HepG2 (cell line): ENCODE data around the gene SIKE1. TPM values are rescaled to one million over a fixed set of nuclear protein-coding genes. Genes with fewer than 3 reads are reported as not detected.
A peak's percentile ranks its signal among the peaks of the same experiment; 100 is the strongest.

ENCODE experiments used
- ADNP ChIP-seq: sonication (generic); formaldehyde crosslinking; IDR thresholded peaks from 2 replicates; pipeline ENCODE4 v1.4.0; 2020; ENCODE audit warnings: missing genetic modification reagents
- ATM ChIP-seq: fragments of 450-650 bp; IDR thresholded peaks from 2 replicates; pipeline ENCODE4 v1.7.1; 2017; ENCODE audit warnings: mild to moderate bottlenecking, borderline replicate concordance
- DMAP1 ChIP-seq: IDR thresholded peaks from 2 replicates; pipeline ENCODE4 v1.6.1; 2016
- NFIB ChIP-seq: sonication (generic); formaldehyde crosslinking; IDR thresholded peaks from 2 replicates; pipeline ENCODE4 v1.9.0; 2021; ENCODE audit warnings: missing genetic modification reagents, mild to moderate bottlenecking, borderline replicate concordance
- NPAS2 ChIP-seq: sonication (generic); formaldehyde crosslinking; IDR thresholded peaks from 2 replicates; pipeline ENCODE4 v1.8.0; 2022; ENCODE audit warnings: mild to moderate bottlenecking, missing genetic modification reagents, borderline replicate concordance
- WIZ ChIP-seq: sonication (generic); formaldehyde crosslinking; IDR thresholded peaks from 2 replicates; pipeline ENCODE4 v1.5.1; 2020; ENCODE audit warnings: mild to moderate bottlenecking, missing genetic modification reagents
- ZBTB7A ChIP-seq: sonication (generic); formaldehyde crosslinking; IDR thresholded peaks from 2 replicates; pipeline ENCODE4 v1.8.0; 2022; ENCODE audit warnings: mild to moderate bottlenecking, missing genetic modification reagents
- ZFP90 ChIP-seq: sonication (generic); formaldehyde crosslinking; IDR thresholded peaks from 2 replicates; pipeline ENCODE4 v1.8.0; 2022; ENCODE audit warnings: missing genetic modification reagents, mild to moderate bottlenecking, inconsistent platforms, borderline replicate concordance
- ZNF136 ChIP-seq: sonication (generic); formaldehyde crosslinking; IDR thresholded peaks from 2 replicates; pipeline ENCODE4 v1.8.1; 2022; ENCODE audit warnings: low read depth, mild to moderate bottlenecking, moderate library complexity, missing genetic modification reagents
- ZNF430 ChIP-seq: sonication (generic); formaldehyde crosslinking; IDR thresholded peaks from 2 replicates; pipeline ENCODE4 v1.9.0; 2021; ENCODE audit warnings: mild to moderate bottlenecking, missing genetic modification reagents
- ZNF431 ChIP-seq: sonication (generic); formaldehyde crosslinking; IDR thresholded peaks from 2 replicates; pipeline ENCODE4 v1.9.0; 2022; ENCODE audit warnings: missing genetic modification reagents, low read depth, mild to moderate bottlenecking, borderline replicate concordance
- ZNF552 ChIP-seq: sonication (generic); formaldehyde crosslinking; IDR thresholded peaks from 2 replicates; pipeline ENCODE4 v1.9.0; 2022; ENCODE audit warnings: missing genetic modification reagents, mild to moderate bottlenecking, borderline replicate concordance
- ZNF75D ChIP-seq: sonication (generic); formaldehyde crosslinking; IDR thresholded peaks from 2 replicates; pipeline ENCODE4 v1.8.1; 2023; ENCODE audit warnings: missing genetic modification reagents, mild to moderate bottlenecking, borderline replicate concordance
- polyA plus RNA-seq, 8 experiments: library from polyadenylated mRNA; depleted of rRNA in 3 of 8; stranded (reverse) in 7 of 8; unstranded in 1 of 8; fragments of >200 nt; fragmentation: Illumina TruSeq in 4 of 8; extraction: Trizol in 4 of 8; gene quantifications; 2 replicates each; pipeline versions ENCODE4 v1.2.1 to v1.2.3, GENCODE V29; 2011 to 2016; ENCODE audit warnings: low read depth in 4 of 8, missing spikeins in 1 of 8, mixed read lengths in 1 of 8; ENCODE audit not compliant: insufficient read depth in 1 of 8
- total RNA-seq, 5 experiments: library from RNA; depleted of rRNA; stranded (reverse); fragments of >200 nt; fragmentation: Illumina TruSeq; extraction: Trizol; gene quantifications; 2 replicates each; pipeline ENCODE4 v1.2.3, GENCODE V29; 2016; ENCODE audit warnings: low read depth in 1 of 5
- TF ChIP-seq, protein P1 (sequence below): sonication (generic); formaldehyde crosslinking; IDR thresholded peaks from 2 replicates; pipeline ENCODE4 v1.8.0; 2022; ENCODE audit warnings: mild to moderate bottlenecking, missing genetic modification reagents; ENCODE audit not compliant: insufficient replicate concordance
- TF ChIP-seq, protein P2 (sequence below): sonication (generic); formaldehyde crosslinking; IDR thresholded peaks from 2 replicates; pipeline ENCODE4 v1.8.1; 2023; ENCODE audit warnings: mild to moderate bottlenecking, inconsistent platforms, moderate library complexity, missing genetic modification reagents, borderline replicate concordance
- TF ChIP-seq, protein P3 (sequence below): sonication (generic); formaldehyde crosslinking; IDR thresholded peaks from 2 replicates; pipeline ENCODE4 v1.4.0; 2020; ENCODE audit warnings: mild to moderate bottlenecking, low read depth, missing genetic modification reagents
- TF ChIP-seq, protein P4 (sequence below), 2 experiments: sonication (generic) in 1 of 2; formaldehyde crosslinking in 1 of 2; IDR thresholded peaks; 2 replicates each; pipeline versions ENCODE4 v1.6.1 to v1.9.0; 2014 to 2022; ENCODE audit warnings: antibody characterized with exemption in 1 of 2, borderline replicate concordance in 1 of 2, inconsistent platforms in 1 of 2, low read depth in 1 of 2, missing genetic modification reagents in 1 of 2

Gene SIKE1
- total and polyA plus RNA-seq, 2 of the 13 experiments (the other 11 are each of a cell fraction or from before 2014, with no cell fraction given), result 36.5 to 58.4 TPM

DNA sequence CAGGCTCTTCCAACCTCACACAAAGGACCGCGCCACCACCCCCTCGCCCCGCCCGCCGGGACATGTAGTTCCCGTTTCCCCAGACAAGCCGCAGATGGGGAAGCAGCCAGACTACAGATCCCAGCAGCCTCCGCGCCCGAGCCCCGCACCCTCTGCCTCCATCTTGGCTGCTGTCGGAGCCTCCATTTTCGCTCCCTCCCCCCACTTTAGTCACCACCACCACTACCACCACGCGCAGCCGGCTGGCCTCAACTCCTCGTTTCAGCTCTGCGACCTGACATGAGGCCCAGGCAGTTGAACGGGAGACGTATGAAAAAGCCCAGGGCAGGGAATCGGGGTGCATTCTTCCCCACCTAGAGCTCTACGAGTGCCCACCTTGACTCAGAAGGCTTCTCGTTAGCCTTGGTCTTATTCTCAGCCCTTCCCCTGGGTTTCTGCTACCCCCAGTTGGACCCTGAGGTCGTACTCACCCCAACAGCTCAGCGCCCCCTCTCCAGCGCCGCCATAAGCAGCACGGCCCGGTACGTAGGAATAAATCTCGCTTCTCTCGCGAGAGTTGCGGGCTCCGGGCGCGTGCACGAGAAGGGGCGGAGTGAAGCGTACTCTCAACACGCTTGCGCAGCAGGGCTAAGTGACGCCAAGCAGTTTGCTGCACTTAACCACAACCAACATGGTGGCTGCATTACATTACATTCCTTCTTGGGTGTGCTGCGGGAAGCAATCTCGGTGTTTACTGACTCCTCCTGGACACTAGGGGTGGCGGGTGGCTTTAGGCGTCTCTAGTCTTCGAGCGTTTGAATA, 22.8 kb downstream of the SIKE1 start, which contains the start of gene CSDE1 (continued):
- TF ChIP-seq NPAS2 (no peak), ZBTB7A (CRISPR knock-in tag) (peak; percentile 22; the same call in 1 of the 2 replicates), ZFP90 (CRISPR knock-in tag) (no peak), NFIB (CRISPR knock-in tag) (no peak), ZNF136 (0 out of 2 replicates have a peak, but pooled peaks have one; percentile 65), DMAP1 (CRISPR knock-in tag) (peak; percentile 94), ATM (no peak), ZNF430 (peak; percentile 8; the same call in 1 of the 2 replicates), ZNF75D (CRISPR knock-in tag) (no peak), WIZ (CRISPR knock-in tag) (0 out of 2 replicates have a peak, but pooled peaks have one; percentile 56), ADNP (no peak), ZNF431 (CRISPR knock-in tag) (no peak), ZNF552 (0 out of 2 replicates have a peak, but pooled peaks have one; percentile 22)
- TF ChIP-seq, protein P1, sequence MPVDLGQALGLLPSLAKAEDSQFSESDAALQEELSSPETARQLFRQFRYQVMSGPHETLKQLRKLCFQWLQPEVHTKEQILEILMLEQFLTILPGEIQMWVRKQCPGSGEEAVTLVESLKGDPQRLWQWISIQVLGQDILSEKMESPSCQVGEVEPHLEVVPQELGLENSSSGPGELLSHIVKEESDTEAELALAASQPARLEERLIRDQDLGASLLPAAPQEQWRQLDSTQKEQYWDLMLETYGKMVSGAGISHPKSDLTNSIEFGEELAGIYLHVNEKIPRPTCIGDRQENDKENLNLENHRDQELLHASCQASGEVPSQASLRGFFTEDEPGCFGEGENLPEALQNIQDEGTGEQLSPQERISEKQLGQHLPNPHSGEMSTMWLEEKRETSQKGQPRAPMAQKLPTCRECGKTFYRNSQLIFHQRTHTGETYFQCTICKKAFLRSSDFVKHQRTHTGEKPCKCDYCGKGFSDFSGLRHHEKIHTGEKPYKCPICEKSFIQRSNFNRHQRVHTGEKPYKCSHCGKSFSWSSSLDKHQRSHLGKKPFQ, result no peak
- TF ChIP-seq, protein P2, sequence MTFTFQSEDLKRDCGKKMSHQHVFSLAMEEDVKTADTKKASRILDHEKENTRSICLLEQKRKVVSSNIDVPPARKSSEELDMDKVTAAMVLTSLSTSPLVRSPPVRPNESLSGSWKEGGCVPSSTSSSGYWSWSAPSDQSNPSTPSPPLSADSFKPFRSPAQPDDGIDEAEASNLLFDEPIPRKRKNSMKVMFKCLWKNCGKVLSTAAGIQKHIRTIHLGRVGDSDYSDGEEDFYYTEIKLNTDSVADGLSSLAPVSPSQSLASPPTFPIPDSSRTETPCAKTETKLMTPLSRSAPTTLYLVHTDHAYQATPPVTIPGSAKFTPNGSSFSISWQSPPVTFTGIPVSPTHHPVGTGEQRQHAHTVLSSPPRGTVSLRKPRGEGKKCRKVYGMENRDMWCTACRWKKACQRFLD (CRISPR knock-in tag), result no peak
- TF ChIP-seq, protein P3, sequence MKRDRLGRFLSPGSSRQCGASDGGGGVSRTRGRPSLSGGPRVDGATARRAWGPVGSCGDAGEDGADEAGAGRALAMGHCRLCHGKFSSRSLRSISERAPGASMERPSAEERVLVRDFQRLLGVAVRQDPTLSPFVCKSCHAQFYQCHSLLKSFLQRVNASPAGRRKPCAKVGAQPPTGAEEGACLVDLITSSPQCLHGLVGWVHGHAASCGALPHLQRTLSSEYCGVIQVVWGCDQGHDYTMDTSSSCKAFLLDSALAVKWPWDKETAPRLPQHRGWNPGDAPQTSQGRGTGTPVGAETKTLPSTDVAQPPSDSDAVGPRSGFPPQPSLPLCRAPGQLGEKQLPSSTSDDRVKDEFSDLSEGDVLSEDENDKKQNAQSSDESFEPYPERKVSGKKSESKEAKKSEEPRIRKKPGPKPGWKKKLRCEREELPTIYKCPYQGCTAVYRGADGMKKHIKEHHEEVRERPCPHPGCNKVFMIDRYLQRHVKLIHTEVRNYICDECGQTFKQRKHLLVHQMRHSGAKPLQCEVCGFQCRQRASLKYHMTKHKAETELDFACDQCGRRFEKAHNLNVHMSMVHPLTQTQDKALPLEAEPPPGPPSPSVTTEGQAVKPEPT (CRISPR knock-in tag), result peak; percentile 76; the same call in 1 of the 2 replicates
- TF ChIP-seq, protein P4, sequence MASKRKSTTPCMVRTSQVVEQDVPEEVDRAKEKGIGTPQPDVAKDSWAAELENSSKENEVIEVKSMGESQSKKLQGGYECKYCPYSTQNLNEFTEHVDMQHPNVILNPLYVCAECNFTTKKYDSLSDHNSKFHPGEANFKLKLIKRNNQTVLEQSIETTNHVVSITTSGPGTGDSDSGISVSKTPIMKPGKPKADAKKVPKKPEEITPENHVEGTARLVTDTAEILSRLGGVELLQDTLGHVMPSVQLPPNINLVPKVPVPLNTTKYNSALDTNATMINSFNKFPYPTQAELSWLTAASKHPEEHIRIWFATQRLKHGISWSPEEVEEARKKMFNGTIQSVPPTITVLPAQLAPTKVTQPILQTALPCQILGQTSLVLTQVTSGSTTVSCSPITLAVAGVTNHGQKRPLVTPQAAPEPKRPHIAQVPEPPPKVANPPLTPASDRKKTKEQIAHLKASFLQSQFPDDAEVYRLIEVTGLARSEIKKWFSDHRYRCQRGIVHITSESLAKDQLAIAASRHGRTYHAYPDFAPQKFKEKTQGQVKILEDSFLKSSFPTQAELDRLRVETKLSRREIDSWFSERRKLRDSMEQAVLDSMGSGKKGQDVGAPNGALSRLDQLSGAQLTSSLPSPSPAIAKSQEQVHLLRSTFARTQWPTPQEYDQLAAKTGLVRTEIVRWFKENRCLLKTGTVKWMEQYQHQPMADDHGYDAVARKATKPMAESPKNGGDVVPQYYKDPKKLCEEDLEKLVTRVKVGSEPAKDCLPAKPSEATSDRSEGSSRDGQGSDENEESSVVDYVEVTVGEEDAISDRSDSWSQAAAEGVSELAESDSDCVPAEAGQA (IDR thresholded peaks at IDR 0.05; ENCODE audit: low read depth), result peak; percentile 99
- TF ChIP-seq, protein P4 (CRISPR knock-in tag; IDR thresholded peaks at IDR 0.05; ENCODE audit: borderline replicate concordance), result no peak
